RWPE2 (cell line): ENCODE measurements around the gene COLEC11.

Experiments
- ATAC-seq: fragments of 200-7000 bp; cut with Tn5 transposase; 3 replicates; pipeline ENCODE4 v1.9.1; 2021; ENCODE audit warnings: low read depth
- DNase-seq: peaks from one replicate; pipeline ENCODE4 v3.0.0-alpha.2; 2020; ENCODE audit warnings: low spot score
- H3K27ac ChIP-seq: fragments of 450-650 bp; 2 replicates; pipeline ENCODE4 v1.5.1; 2017; ENCODE audit warnings: mild to moderate bottlenecking; ENCODE audit not compliant: poor library complexity, severe bottlenecking
- H3K27me3 ChIP-seq: fragments of 250-450 bp; sonication (Bioruptor Pico); 2 replicates; pipeline ENCODE4 v1.5.1; 2021; ENCODE audit warnings: mild to moderate bottlenecking, moderate library complexity; ENCODE audit not compliant: insufficient read depth, poor library complexity, severe bottlenecking
- H3K36me3 ChIP-seq: fragments of 250-450 bp; sonication (Bioruptor Pico); 2 replicates; pipeline ENCODE4 v1.5.1; 2020; ENCODE audit warnings: low read depth, mild to moderate bottlenecking, moderate library complexity
- H3K4me1 ChIP-seq: fragments of 250-450 bp; sonication (Bioruptor Pico); 2 replicates; pipeline ENCODE4 v1.5.1; 2021; ENCODE audit warnings: mild to moderate bottlenecking, moderate library complexity; ENCODE audit not compliant: insufficient read depth, poor library complexity, severe bottlenecking
- H3K4me3 ChIP-seq: fragments of 250-450 bp; sonication (Bioruptor Pico); 2 replicates; pipeline ENCODE4 v1.5.1; 2021; ENCODE audit warnings: mild to moderate bottlenecking, moderate library complexity; ENCODE audit not compliant: severe bottlenecking
- H3K9me3 ChIP-seq: fragments of 250-450 bp; sonication (Bioruptor Pico); 2 replicates; pipeline ENCODE4 v1.5.1; 2021; ENCODE audit warnings: mild to moderate bottlenecking, moderate library complexity; ENCODE audit not compliant: severe bottlenecking
- TF ChIP-seq, protein P1 (sequence below): fragments of 450-650 bp; IDR thresholded peaks from one replicate; pipeline ENCODE4 v1.5.1; 2017; ENCODE audit warnings: mild to moderate bottlenecking, moderate library complexity; ENCODE audit not compliant: poor library complexity, severe bottlenecking

COLEC11 gene

DNA sequence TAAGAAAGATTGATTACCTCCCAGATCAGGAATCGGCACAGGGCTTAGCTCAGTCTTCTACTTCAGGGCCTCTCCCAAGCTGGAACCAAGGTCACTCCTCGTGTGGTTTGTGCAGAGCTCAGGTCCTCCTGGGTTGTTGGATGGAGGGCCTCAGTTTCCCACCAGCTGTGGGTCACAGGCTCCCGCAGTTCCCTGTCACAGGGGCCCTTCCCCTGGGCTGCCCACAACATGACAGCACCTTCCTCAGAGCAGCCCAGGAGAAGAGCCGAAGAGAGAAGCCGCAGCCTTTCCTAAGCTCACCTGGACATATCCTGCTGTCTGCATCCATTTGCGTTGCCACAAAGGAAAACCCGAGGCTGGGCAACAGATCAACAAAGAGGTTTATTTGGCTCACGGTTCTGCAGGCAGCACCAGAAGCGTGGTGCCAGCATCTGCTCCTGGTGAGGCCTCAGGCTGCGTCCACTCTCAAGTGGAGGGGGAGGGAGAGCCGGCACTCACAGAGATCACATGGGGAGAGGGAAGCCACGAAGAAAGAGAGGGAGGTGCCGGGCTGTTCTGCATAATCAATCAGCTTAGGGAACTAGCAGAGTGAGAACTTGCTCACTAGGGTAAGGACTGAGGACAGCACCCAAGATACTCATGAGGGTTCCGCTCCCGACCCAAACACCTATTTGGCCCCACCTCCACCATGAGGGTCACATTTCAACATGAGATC, 50.1 kb downstream of the COLEC11 start:
- Histone ChIP-seq H3K9me3 (no peaks in the 10 kb centered on the region), H3K27me3 (no peaks in the 10 kb centered on the region), H3K27ac (no peak overlapping the region), H3K4me3 (no peak overlapping the region), H3K36me3 (no peaks in the 10 kb centered on the region), H3K4me1 (no peaks in the 10 kb centered on the region)
- DNase-seq (peak; percentile 29), ATAC-seq (no peak)
- TF ChIP-seq, protein P1, sequence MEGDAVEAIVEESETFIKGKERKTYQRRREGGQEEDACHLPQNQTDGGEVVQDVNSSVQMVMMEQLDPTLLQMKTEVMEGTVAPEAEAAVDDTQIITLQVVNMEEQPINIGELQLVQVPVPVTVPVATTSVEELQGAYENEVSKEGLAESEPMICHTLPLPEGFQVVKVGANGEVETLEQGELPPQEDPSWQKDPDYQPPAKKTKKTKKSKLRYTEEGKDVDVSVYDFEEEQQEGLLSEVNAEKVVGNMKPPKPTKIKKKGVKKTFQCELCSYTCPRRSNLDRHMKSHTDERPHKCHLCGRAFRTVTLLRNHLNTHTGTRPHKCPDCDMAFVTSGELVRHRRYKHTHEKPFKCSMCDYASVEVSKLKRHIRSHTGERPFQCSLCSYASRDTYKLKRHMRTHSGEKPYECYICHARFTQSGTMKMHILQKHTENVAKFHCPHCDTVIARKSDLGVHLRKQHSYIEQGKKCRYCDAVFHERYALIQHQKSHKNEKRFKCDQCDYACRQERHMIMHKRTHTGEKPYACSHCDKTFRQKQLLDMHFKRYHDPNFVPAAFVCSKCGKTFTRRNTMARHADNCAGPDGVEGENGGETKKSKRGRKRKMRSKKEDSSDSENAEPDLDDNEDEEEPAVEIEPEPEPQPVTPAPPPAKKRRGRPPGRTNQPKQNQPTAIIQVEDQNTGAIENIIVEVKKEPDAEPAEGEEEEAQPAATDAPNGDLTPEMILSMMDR, result no peak

DNA sequence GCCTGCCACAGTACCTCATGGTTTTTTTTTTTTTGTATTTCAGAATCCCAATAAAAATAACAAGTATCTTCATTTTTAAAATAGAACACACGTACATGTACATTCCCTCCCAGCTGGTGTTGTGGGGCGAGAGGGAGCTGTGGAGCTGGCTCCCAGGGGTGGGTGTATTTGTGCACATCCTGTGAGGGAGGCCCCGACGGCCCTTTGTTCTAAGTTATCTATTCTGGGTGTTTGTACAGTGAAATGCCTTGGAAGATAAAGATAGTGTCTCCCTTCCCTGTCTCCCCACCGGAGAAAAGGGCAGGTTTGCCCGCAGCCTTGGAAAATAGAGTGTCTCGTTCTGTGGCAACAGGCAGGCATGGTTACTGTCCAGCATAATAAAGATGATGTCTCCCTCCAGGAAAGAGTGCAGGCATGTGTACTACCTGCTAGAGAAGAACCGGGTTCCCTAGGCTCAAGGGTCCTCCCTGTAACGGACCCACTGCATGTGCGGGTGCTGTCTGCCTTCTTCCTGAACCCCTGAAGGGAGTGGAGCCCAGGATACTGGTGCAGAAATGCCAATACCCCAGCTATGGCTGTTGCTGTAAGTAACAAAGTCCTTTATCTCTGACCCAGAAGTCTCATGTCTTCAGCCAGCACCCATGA, 51.0 kb downstream of the COLEC11 start:
- Histone ChIP-seq H3K27me3 (no peaks in the 10 kb centered on the region), H3K9me3 (no peaks in the 10 kb centered on the region), H3K36me3 (no peaks in the 10 kb centered on the region), H3K4me1 (no peaks in the 10 kb centered on the region), H3K4me3 (no peak overlapping the region), H3K27ac (no peak overlapping the region)
- ATAC-seq, result no peak
- no peak for DNase-seq
- TF ChIP-seq, protein P1, result no peak

DNA sequence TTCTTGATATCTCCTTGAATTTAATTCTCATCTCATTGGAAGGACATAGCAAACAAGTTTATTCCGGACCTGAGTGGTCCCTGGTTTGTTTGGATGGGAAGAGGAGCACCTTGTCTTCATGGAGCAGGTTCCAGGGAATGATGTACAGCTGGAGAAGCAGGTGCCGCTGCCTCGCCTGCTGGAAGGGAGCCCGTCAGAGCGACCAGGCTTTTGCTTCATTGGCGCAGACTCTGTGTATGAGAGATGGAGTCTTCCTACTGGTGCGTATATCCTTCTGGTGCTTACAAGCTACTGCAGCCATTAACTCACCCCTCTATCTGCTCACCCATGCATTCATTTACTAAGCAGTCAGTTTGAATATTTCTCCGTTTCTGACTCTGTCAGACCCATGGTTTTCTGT, 51.5 kb downstream of the COLEC11 start:
- Histone ChIP-seq H3K9me3 (no peaks in the 10 kb centered on the region), H3K27ac (no peak overlapping the region), H3K4me1 (no peaks in the 10 kb centered on the region), H3K27me3 (peaks cover under 1% of the 10 kb centered on the region), H3K36me3 (no peaks in the 10 kb centered on the region), H3K4me3 (no peak overlapping the region)
- TF ChIP-seq, protein P1, result no peak
- ATAC-seq (no peak), DNase-seq (no peak)

DNA sequence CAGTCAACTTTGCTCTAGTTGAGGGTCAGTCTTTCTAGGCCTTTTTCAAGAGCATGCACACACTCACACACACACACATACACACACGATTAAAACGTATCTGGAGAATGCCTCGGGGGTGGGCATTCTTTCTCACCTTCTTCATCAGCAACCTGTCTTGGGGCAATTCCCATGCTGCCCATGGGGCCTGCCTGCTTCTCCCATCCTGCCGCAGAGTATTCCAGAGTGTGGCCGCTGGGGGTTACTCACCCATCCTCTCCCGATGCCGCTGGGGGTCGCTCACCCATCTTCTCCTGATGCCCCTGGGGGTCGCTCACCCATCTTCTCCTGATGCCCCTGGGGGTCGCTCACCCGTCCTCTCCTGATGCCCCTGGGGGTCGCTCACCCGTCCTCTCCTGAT, 52.3 kb downstream of the COLEC11 start:
- Histone ChIP-seq H3K27ac (no peak overlapping the region), H3K27me3 (peaks cover 6% of the 10 kb centered on the region), H3K36me3 (no peaks in the 10 kb centered on the region), H3K9me3 (no peaks in the 10 kb centered on the region), H3K4me3 (no peak overlapping the region), H3K4me1 (no peaks in the 10 kb centered on the region)
- DNase-seq, result no peak
- TF ChIP-seq, protein P1, result no peak
- no peak for ATAC-seq
